Hepatocyte (in vitro differentiated cells): Measurements from ENCODE around the gene EHBP1.

Source experiments
- CTCF ChIP-seq: fragments of 200-600 bp; sonication (generic); IDR thresholded peaks from 2 replicates; pipeline ENCODE4 v1.5.1; 2016; ENCODE audit warnings: antibody characterized with exemption, mild to moderate bottlenecking; ENCODE audit not compliant: poor library complexity
- EZH2 ChIP-seq: fragments of 200-600 bp; sonication (generic); IDR thresholded peaks from 2 replicates; pipeline ENCODE4 v1.6.1; 2016; ENCODE audit warnings: antibody characterized with exemption, mild to moderate bottlenecking, borderline replicate concordance
- EZH2phosphoT487 ChIP-seq: fragments of 200-600 bp; sonication (generic); IDR thresholded peaks from one replicate; pipeline ENCODE4 v1.6.1; 2018; ENCODE audit warnings: antibody characterized with exemption, mild to moderate bottlenecking, low read depth, moderate library complexity; ENCODE audit not compliant: unreplicated experiment, severe bottlenecking

GRCh38 chr2:63060472-63060991 is 355.0 kb downstream of the EHBP1 start:
- no peak for TF ChIP-seq CTCF
- TF ChIP-seq EZH2, result no peak
- TF ChIP-seq EZH2phosphoT487, result no peak
